GM21367 (cell line): Measurements from ENCODE around the gene PDZRN4.
"Not testable (repeated sequence)": the region's sequence is repeated elsewhere in the genome, so short reads cannot be mapped to it uniquely, and the experiment has no call there.

Experiments used
- ATAC-seq: cut with Tn5 transposase; IDR thresholded peaks from one replicate; pipeline ENCODE4 v1.9.1; 2021; ENCODE audit not compliant: unreplicated experiment

PDZRN4 gene

GRCh38 chr12:41213107-41213506 is 25.0 kb downstream of the PDZRN4 start:
- ATAC-seq = no peak

- no peak for ATAC-seq
Measured at GRCh38 chr12:41213648-41214047, 25.5 kb downstream of the PDZRN4 start.

GRCh38 chr12:41217727-41218126 is 29.6 kb downstream of the PDZRN4 start:
- ATAC-seq = no peak

- ATAC-seq = no peak
Measured at GRCh38 chr12:41220931-41221330, 32.8 kb downstream of the PDZRN4 start.

GRCh38 chr12:41221491-41221890 is 33.4 kb downstream of the PDZRN4 start:
- ATAC-seq = no peak

GRCh38 chr12:41223600-41223999 is 35.5 kb downstream of the PDZRN4 start:
- ATAC-seq = no peak

GRCh38 chr12:41224066-41224465 is 35.9 kb downstream of the PDZRN4 start:
- ATAC-seq = no peak

- ATAC-seq = no peak
Measured at GRCh38 chr12:41225179-41225578, 37.1 kb downstream of the PDZRN4 start.

GRCh38 chr12:41228066-41228820 is 40.1 kb downstream of the PDZRN4 start:
- ATAC-seq = no peak

- no peak for ATAC-seq
Measured at GRCh38 chr12:41230756-41231155, 42.6 kb downstream of the PDZRN4 start.

GRCh38 chr12:41234692-41235091 is 46.6 kb downstream of the PDZRN4 start:
- ATAC-seq = no peak

- no peak for ATAC-seq
Measured at GRCh38 chr12:41242603-41243002, 54.5 kb downstream of the PDZRN4 start.

GRCh38 chr12:41248391-41248790 is 60.3 kb downstream of the PDZRN4 start:
- ATAC-seq = no peak

- ATAC-seq = no peak
Measured at GRCh38 chr12:41250748-41251147, 62.6 kb downstream of the PDZRN4 start.

GRCh38 chr12:41254004-41254914 is 66.1 kb downstream of the PDZRN4 start:
- ATAC-seq = no peak

GRCh38 chr12:41263196-41263595 is 75.1 kb downstream of the PDZRN4 start:
- not testable (repeated sequence) for ATAC-seq

GRCh38 chr12:41264281-41264680 is 76.2 kb downstream of the PDZRN4 start:
- no peak for ATAC-seq

GRCh38 chr12:41269056-41269455 is 80.9 kb downstream of the PDZRN4 start:
- no peak for ATAC-seq

- no peak for ATAC-seq
Measured at GRCh38 chr12:41271489-41271888, 83.4 kb downstream of the PDZRN4 start.

- no peak for ATAC-seq
Measured at GRCh38 chr12:41274643-41275042, 86.5 kb downstream of the PDZRN4 start.

GRCh38 chr12:41277100-41277945 is 89.2 kb downstream of the PDZRN4 start:
- no peak for ATAC-seq
